Measurements from ENCODE around the gene HEPN1.

GRCh38 chr11:124869856-124870387 is 49.1 kb upstream of the HEPN1 start:
- TF ChIP-seq YY1 (IDR thresholded peaks at IDR 0.05; ENCODE audit: insufficient read depth, insufficient read length) = no peak
- TF ChIP-seq ZNF274 (IDR thresholded peaks at IDR 0.05; ENCODE audit: low read depth, low read length) = no peak

Measured in NT2/D1 (cell line).